HG03097 (cell line): ENCODE measurements around the gene KIAA1671.

ENCODE experiments used
- ATAC-seq: cut with Tn5 transposase; IDR thresholded peaks from one replicate; pipeline ENCODE4 v1.9.1; 2021; ENCODE audit not compliant: unreplicated experiment, low FRiP score

Gene KIAA1671

DNA sequence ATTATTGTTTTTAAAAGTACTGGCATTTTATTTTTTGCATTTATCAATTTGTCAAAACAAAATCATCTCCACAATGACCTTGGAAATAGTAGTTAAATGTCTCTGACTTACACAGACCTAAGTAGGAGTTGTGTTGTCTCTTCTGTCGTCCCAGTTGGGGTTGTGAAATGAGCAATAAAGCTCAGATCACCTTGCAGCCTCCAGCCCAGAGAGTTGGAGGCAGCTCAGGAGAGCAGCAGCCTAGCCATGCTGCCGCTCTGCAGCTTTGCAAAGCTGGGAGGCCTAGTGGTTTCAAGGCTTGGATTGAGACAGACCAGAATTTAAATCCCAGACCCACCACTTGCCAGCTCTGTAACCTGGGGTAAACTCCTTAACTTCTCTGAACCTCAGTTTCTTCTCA, 181.9 kb downstream of the KIAA1671 start:
- ATAC-seq: no peak

DNA sequence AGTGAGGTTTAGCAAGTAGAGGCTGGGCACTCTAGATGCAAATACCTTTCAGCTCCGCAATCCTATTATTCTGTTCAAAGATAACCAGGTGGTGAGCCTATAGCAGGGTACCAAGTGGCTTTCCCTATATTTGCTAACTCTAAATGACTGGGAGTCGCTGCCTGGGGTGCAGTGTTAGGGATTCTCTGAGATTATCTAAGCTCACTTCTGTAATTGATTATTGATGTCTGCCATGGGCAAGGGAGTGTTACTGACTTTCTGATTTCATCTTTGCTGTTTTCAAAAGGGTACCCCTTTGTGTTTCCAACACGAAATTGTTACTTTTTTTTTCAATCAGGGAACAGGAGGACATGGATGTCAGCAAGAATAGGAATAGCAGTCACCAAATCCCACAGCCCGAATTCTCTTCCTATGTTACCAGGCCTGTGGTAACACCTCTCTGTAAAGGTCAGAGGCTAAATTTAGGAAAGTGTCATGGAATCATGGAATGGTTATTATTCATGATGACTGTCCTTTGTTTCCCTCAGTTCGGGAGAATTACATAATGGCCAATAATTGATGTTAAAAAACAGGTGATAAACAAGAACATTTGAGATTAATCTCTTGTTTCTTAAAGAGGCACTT, 184.5 kb downstream of the KIAA1671 start:
- no peak for ATAC-seq

DNA sequence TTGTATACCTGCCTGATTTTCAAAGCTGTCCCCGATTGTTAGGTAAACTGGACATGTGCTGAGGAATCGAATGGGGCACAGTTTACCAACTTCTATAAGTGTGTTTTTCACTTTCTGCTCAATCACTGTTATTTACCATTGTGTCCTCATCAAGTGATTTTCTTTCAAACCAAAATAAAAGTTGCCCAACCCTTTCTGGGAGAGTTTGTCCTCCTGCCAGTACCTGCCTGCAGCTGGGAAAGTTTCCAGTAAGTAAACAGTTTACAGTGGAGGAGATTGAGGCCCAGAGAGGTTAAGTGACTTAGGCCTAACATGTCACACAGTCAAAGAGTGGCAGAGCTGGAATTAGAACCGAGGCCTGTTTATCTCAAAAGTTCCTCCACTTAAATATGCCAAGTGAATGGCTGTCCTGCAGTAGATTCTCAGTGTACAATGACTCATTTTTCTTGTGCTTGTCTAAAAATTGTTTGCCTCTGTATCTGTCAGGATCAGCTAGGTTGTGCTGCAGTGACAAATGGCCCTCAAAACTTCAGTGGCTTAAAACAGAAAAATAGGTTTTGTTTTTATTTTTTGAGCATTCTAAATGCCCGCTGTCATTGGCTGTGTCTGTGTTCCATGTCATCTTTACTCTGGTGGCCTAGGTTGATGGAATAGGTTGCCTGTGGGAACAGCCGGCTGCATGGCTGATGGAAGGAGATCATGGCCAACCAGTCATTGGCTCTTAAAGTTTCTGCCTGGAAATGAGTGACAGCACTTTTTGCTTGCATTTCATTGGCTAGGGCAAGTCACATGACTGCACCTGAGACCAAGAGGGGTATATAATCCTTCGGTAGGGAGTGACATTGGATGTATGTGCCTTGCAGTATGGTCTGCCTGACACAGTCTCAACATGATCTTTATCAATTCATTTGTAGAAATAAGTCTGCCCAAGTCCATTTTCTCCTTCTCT, 185.3 kb downstream of the KIAA1671 start:
- no peak for ATAC-seq

DNA sequence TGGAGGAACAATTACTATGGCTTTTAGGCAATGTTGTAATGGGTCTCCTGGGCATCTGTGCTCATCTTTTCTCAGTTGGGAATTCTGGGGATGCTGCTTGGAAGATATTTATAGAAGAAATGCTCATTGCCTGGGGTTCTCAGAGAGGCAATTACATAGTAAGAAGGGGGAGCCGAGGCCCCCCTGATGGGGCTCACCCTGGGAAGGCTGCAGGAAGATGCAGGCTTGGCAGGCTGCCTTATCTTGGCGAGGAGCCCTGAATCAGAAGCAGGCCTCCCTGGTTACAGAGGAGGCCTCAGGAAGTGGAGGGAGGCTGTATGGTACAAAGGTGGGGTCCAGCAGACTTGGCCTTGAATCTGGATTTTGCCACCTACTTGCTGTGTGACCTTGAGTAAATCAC, 186.5 kb downstream of the KIAA1671 start:
- no peak for ATAC-seq

DNA sequence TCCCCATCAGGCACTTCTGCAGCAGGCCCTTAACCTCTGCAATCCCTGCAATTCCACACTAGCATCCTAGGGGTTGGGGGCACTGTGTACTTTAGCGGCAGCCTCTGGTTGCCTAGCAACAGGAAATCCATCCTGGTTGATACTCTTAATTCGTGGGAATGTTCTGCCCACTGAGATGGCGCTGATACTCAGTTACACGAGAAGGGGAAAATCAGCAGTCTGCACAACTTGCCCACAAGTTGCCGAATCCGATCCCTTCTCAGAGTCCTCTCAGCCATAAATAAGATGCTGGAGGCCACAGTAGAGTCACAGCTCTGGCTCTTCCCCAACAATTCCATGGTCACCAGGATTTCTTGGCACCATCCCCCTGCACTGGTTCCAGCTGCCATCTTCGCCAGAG, 189.6 kb downstream of the KIAA1671 start:
- no peak for ATAC-seq

DNA sequence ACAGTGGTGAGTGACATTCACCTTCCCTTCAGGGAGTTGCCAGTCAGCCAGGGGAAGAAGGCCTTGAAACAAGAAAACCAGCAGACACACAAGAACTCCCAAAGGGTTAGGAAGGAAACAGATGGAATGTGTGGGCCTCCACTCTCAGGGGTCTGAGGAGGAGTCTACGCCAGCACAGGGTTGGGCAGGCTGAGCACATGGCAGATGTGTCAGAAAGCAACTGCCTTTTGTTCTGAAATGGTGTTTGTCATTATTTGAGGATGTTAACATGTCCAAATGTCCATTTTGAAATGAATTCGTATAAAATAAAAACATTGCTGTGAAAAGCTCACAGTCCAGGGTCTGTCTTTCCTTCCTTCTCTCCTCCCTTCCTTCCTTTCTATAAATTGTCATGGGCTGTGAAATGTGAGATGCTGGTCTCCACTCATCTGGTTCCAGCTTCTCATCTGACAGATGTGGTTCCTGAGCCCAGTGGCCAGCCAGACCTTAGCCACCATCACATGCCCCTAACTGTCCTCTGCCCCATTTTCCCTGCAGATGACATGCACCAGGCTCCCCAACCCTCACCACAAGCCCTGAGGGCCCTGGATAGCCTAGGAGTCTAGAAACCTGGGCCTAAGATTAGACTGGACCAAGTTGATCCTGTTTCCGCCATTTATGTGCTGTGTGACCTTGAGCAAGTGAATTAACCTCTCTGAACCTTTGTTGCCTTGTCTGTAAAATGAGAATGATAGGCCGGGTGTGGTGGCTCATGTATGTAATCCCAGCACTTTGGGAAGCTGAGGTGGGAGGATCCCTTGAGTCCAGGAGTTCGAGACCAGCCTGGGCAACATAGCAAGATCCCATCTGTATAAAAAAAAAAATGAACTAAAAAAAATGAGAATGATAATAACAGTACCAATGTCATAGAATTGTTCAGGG, 190.9 kb downstream of the KIAA1671 start:
- no peak for ATAC-seq

DNA sequence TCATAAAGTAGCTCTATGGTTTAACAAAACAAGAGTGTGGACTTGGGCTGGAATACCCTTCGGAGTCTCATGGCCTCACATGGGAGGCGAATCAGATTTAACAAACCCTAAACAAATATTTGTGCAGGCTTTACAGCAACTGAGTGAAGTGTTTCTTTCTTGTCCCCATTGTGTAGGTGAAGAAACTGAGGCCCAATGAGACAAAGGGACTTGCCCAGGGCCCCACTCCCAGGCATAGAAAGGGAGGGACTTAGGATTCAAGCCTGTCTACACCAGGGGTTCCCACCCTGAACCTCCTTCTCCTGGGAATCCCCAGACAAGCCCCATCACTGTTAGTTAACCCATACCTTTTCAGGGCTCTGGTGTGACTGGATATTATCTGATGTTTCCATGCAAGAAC, 192.0 kb downstream of the KIAA1671 start:
- ATAC-seq: no peak

DNA sequence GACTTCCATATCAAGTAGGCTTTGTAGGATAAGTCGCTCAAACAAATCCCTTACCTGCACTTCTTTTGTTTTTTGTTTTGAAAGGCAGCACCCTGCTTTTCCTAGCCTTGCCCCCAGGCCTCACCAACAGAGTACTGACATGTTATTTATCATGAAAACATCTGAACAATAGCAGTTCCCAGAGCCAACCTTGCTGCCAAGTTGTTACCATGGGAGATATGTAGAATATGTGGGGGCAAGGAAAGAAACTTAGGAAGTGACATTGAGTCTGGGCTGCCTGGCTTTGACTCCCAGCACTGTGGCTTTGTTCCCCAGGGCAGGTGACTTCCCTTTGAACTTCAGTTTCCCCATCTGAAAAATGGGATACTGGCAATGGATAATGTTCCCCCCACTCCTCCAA, 193.8 kb downstream of the KIAA1671 start:
- ATAC-seq: no peak

DNA sequence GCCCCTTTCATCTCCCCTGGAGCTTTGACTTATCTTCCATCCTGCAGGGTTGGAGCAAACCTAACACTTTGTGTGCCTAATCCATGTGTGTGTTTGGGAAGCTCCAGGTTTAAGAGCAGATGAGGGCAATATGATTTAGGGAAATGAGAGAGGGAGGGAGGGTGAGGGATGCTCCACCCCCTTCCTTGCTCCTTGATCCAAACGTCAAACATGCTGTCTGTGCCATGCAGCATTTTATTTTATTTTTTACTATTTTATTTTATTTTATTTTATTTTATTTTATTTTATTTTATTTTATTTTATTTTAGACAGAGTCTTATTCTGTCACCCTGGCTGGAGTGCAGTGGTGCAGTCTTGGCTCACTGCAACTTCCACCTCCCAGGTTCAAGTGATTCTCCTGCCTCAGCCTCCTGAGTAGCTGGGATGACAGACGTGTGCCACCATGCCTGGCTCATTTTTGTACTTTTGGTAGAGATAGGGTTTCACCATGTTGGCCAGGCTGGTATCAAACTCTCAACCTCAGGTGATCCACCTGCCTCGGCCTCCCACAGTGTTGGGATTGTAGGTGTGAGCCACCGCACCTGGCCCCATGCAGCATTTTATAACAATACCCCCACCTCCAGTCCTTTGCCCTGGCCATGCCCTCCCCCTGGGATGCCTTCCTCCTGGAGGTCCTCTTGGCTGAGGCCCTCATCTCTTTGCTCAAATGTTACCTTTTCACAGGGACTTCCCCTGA, 194.6 kb downstream of the KIAA1671 start:
- no peak for ATAC-seq

DNA sequence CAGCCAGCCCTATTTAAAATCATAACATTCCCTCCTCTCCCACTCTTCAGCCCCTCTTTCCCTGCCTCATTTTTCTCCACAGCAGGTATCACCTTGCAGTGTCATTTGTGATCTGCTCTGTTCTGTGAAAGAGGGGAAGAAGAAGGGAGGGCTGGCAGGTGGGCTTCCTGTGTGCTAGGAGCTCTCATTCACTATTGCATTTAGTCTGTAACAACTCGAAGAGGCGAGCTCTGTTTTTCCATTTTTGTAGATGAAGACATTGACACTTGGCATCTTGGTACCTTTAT, 195.1 kb downstream of the KIAA1671 start:
- no peak for ATAC-seq

DNA sequence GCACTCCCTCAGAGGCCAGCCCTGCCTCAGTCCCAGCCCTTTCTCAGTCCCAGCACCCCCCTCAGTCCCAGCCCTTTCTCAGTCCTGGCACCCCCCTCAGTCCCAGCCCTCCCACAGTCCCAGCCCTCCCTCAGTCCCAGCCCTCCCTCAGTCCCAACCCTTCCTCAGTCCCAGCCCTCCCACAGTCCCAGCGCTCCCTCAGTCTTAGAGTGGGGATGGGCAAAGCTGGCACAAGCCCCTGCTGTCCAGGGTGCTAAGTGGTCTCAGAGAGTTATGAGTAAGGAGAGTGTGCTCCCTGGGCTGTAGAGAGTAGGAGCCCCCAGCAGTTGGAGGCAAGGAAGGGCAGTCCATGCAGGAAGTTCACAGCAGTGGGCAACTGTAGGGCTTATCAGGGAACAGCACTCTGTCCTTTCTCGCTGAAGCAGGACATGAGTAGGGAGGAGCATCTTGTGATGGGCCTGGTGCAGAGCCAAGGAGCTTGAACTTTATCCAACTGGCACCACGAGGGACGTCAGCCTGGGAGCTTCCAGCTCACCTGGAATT, 195.7 kb downstream of the KIAA1671 start:
- no peak for ATAC-seq

DNA sequence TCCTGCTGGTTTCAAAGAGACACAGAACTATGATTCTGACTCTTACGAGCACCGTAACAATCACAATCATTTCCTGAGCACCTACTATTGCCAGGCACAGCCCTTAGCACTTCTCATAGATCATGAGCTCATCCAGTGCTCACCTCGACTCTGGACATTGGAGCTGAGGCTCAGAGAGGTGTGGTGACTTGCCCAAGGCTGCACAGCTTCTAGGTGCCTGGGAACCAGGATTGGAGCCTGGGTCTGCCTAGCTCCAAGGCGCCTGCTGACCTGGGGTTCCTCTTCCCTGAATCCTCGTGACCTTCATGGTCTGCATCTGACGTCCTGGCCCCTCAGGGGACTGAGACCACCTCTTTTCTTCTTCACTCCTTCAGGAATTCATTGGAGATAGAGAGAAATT, 196.5 kb downstream of the KIAA1671 start:
- ATAC-seq: no peak

DNA sequence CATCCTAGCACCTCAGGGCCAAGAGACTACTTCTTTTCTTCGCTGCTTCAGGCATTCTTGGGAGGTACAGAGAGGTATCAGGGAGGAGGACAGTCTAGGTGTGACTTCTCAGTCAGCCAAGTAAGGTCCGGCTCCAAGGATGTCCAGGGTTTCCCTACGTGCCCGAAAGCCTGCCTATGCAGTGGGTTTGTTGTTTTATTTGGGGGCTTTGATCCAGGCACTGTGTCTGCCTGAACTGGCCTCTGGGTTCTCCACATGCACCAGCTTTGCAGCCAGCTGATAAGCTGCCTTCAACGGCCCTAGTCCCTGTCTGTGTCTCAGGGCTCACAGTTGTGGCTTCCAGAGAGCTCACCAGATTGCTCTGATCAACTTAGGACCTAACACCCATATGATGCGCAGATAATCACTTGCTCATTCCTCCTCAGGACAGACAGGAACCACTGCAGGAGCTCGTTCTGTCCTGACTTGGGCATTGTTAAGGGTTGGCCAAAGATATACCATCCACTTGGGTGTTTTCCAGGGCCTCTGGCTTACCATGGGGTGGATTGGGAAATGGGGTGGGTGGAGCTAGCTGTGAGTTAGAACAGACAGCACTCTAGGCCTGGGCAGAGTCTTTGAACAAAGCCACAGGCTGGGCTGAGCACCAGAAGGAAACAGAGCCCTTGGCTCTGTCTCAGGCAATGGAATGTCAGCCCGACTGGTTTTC, 201.6 kb downstream of the KIAA1671 start:
- no peak for ATAC-seq

DNA sequence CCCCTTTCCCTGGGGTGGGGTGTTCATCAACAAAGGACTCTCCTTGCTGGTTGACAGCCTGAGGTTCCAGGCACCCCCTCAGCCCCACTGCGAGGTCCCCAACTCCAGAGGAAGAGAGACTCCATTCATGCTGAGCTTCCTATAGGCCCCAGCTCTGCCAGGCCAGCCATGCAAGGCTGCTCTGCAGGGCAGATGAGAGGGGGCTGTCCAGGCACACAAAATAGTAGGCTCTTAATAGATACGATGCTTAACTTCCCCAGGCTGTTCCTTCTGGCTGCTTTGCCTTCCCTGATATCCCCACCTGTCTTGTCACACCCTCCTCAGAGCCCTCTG, 202.1 kb downstream of the KIAA1671 start:
- no peak for ATAC-seq

DNA sequence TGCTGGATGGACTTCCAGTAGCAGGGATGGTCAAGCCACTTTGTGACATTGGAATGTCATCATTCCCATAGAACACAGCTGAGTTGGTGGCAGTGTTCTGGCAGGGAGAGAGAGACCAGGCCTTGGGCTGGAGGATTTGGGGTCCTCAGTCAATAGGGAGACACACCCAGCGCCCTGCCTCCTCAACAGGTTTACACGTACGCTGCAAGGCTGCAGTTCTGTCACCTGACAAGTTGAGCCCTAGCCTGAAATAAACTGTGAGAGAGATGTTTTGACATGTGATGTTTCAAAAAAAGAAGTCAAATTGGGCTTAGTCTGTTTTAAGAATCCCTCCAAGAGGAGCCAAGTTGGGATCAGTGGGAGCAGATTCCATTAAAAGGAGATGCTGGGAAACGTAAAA, 204.2 kb downstream of the KIAA1671 start:
- no peak for ATAC-seq

DNA sequence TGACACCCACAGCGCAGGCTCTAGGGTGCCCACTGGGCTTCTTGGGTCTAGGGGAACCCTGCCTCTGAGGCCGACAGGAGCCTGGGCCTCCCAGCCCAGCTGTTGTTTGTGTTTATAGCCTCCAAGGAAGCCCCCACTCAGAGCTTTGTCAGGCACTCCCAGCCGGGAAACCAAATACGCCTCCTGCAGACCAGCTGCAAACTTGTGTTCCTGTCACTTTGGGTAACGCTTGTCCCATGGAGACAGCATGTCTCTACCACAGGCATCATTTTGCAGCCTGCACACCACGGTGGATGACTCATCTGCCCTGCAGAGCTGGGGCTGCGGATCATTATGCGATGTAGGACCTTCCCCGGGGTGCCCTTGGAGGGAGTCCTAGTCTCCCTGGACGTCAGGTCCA, 206.5 kb downstream of the KIAA1671 start:
- ATAC-seq: no peak

DNA sequence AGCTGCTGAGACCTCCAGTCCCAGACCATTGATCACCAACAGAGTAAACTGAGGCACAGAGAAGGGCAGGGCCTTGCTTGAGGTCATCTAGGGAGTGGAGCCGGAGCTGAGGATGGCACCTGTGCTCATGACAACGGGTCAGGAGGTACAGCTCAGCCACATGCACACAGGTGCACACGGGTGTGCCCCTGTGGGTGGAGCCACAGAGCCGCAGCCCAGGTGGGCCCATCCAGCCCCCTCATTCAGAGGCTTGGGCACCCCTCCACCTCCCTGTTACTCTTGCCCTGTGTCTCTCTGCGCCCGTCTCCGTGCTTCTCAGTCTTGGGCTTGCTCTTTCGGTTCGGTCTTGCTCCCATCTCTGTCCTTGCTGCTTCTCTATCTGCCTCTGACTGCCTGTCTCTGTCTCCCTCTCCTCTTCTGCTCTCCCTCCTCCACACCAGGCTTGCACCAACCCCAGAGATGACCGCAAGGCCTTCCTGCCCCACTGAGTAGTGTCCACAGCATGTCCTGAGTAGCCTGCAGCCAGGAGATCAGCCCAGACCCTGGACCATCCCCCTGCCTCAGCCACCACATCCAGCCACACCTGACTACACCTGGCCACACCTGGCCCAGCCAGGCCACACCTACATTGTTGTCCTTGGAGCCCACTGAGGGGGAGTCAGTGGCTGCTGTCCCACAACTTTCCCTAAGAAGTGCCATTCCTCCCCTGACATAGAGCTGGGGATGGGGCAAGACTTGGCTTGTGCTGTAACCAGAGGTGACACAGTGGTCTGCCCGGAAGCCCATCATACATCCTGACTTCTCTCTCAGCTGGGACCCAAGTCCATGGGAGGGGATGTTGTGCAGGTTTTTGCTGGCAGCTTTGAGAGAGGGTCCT, 207.8 kb downstream of the KIAA1671 start:
- ATAC-seq: no peak

DNA sequence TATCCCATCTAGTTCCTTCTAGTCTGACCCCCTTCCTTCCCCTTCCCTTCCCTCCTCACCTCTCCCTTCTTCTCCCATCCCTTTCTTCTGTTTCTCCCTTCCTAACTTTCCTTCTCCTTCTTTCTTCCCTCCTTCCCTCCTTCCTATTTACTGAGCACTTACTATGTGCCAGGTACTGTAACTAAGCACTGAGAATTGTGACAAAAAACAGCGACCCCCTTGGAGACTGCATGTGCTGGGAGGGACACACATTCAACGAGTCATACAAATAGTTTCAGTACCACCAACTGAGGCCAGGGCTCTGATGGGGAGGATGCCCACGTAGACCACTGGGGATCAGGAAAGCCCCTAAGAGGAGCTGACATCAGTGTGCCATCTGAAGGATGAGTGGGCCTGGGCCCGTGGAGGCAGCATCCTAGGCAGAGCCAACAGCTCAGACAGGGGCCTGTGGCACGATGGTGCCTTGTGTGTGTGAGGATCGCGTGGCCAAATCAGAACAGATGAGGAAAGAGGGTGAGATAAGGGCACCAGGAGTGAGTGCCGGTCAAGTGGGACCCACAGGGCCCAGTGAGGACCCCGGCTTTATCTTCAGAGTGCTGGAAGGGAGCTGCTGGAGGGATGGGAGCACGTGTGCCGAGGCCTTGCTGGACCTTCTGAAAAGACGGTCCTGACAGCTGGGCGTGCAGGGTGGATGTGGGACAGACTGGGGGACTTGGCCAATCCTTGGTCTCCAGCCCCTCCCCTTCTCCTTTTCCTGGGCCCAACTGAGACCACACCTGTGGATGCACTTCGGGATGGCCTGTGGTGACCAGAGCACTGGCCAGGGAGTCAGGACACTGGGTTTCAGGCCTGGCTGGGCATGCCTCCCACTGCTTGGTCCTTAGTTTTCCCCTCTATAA, 208.8 kb downstream of the KIAA1671 start:
- no peak for ATAC-seq
